HL-60 (cell line): ENCODE data around the gene MMP28.

Experiments used
- DNase-seq, 2 experiments: peaks; one replicate each; pipeline ENCODE4 v3.0.0-alpha.2; 2010 to 2020; ENCODE audit warnings: low read depth in 1 of 2, low spot score in 1 of 2
- H3K27ac ChIP-seq: fragments of 250-450 bp; sonication (Bioruptor Pico); replicated peaks from 2 replicates; pipeline ENCODE4 v1.5.1; 2020; ENCODE audit warnings: mild to moderate bottlenecking, moderate library complexity
- H3K27me3 ChIP-seq: fragments of 250-450 bp; sonication (Bioruptor Pico); 2 replicates; pipeline ENCODE4 v1.5.1; 2021; ENCODE audit warnings: mild to moderate bottlenecking, moderate library complexity; ENCODE audit not compliant: insufficient read depth, poor library complexity, severe bottlenecking
- H3K4me3 ChIP-seq: replicated peaks from 2 replicates; pipeline ENCODE4 v1.5.1; 2011; ENCODE audit warnings: mild to moderate bottlenecking, control low read depth, low read length; ENCODE audit not compliant: insufficient read depth
- GABPA ChIP-seq: IDR thresholded peaks from 2 replicates; pipeline ENCODE4 v1.6.1; 2012; ENCODE audit warnings: low read depth

The MMP28 gene

DNA sequence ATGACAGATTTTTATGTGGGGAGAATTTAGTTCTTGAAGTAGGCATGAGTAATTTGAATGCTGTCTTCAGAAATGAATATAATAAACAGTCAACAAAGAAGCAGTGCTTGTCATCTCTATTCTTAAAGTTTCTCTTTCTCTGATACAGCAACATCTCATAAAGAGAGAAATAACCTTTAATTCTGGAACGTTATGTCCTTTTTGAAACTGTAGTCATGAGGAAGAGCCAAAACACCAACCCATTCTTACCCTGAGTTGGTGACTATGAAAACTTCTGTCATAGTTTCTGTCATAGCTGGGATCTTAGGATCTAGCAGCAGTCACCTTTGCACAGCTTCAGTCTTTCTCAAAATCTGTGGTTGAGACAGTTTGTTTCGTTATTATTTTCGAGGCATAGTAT is 79.3 kb downstream of the MMP28 start:
- H3K27ac ChIP-seq = no peak overlapping the region

More for the DNA sequence above, 79.3 kb downstream of the MMP28 start:
- no peaks in the 10 kb centered on the region for H3K27me3 ChIP-seq
- no peak overlapping the region for H3K4me3 ChIP-seq
- no peak for DNase-seq
- no peak for TF ChIP-seq GABPA
